ENCODE results near the gene ALPP.

GRCh38 chr2:232336241-232336736 lies 42.3 kb upstream of the ALPP start:
- TF ChIP-seq CTCF (IDR thresholded peaks at IDR 0.05) (no peak), EZH2 (IDR thresholded peaks at IDR 0.05) (no peak), EZH2phosphoT487 (IDR thresholded peaks at IDR 0.05) (no peak)

Data from neural progenitor cell (in vitro differentiated cells).